ENCODE data around the gene SLC35A5. TPM values are rescaled to one million over a fixed set of nuclear protein-coding genes. Genes with fewer than 3 reads are reported as not detected.

Gene SLC35A5
- total and polyA plus RNA-seq, 2 of the 13 experiments (the other 11 are each of a cell fraction or from before 2014, with no cell fraction given) = 15.5 to 26.5 TPM

- in situ Hi-C loops (cut with HindIII; ENCODE audit: extremely low pct_ligation_motif_present, low pct_unique_long_range_greater_than_20kb) = no loop called here
- Histone ChIP-seq H3K36me3 (replicated peaks in 1 of 2; ENCODE audit: control insufficient read depth in 1 of 2, insufficient read depth in 2 of 2, low read length in 2 of 2) (no peaks in the 10 kb centered on the region), H3K79me2 (ENCODE audit: insufficient read depth, low read length) (no peaks in the 10 kb centered on the region), H3K27ac (ENCODE audit: extremely low read length, insufficient read depth, low read length) (no peak overlapping the region), H3K27me3 (ENCODE audit: control insufficient read depth in 1 of 2, insufficient read depth in 2 of 2, low read length in 2 of 2) (0 out of 5 replicates have a peak, but pooled peaks cover 0 to 3% of the 10 kb centered on the region in 2 experiments), H3K9me3 (ENCODE audit: low read length) (no peaks in the 10 kb centered on the region), H3K4me2 (ENCODE audit: low read depth, low read length) (no peak overlapping the region), H3K9ac (ENCODE audit: insufficient read depth, low read depth, low read length) (no peak overlapping the region), H3K4me3 (replicated peaks in 1 of 3; ENCODE audit: insufficient read depth in 1 of 3, low read depth in 2 of 3, low read length in 3 of 3) (no peak overlapping the region), H2AFZ (ENCODE audit: low read length) (no peak overlapping the region), H3K4me1 (ENCODE audit: insufficient read depth, low read length) (no peaks in the 10 kb centered on the region), H4K20me1 (ENCODE audit: insufficient read depth, low read length) (no peaks in the 10 kb centered on the region)
- no TSS peak for BruUV-seq (replicated peaks)
- CTCF ChIA-PET (ENCODE audit: low intra/inter-chr PET ratio, low total read pairs) = no interaction called here
- DNase-seq (ENCODE audit: low spot score) (no peak), FAIRE-seq (no peak), ATAC-seq (no peak)
- POLR2A ChIA-PET = no interaction called here
- 41% methylated on average over 2 of the region's 2 CpGs for WGBS (ENCODE audit: low lambda C conversion rate)
- TF ChIP-seq CTCF (CRISPR knock-in tag; IDR thresholded peaks at IDR 0.05) = no peak
- TF ChIP-seq NFE2L2 (IDR thresholded peaks at IDR 0.05; ENCODE audit: low read length) = peak; percentile 69; the same call in 1 of the 2 replicates
- intact Hi-C loops (cut with micrococcal nuclease; ENCODE audit: unreplicated experiment) = no loop called here
Observed at GRCh38 chr3:112619295-112619694, 57.5 kb downstream of the SLC35A5 start.

GRCh38 chr3:112623213-112623612 is 61.4 kb downstream of the SLC35A5 start:
- no TSS peak for BruUV-seq (replicated peaks)
- H3K9me3 ChIP-seq (ENCODE audit: low read length) = no peaks in the 10 kb centered on the region
- ChIA-PET POLR2A (no interaction called here), CTCF (ENCODE audit: low intra/inter-chr PET ratio, low total read pairs) (no interaction called here)
- intact Hi-C loops (cut with micrococcal nuclease; ENCODE audit: unreplicated experiment) (no loop called here), in situ Hi-C loops (cut with HindIII; ENCODE audit: extremely low pct_ligation_motif_present, low pct_unique_long_range_greater_than_20kb) (no loop called here)
- no peak for FAIRE-seq
- H4K20me1 ChIP-seq (ENCODE audit: insufficient read depth, low read length) = no peaks in the 10 kb centered on the region
- no peak for TF ChIP-seq DNMT3B (CRISPR knock-in tag; conservative IDR thresholded peaks at IDR 0.05)
- TF ChIP-seq ZFP90 (CRISPR knock-in tag; IDR thresholded peaks at IDR 0.05; ENCODE audit: borderline replicate concordance) = no peak
- TF ChIP-seq STAT6 (CRISPR knock-in tag; IDR thresholded peaks at IDR 0.05; ENCODE audit: borderline replicate concordance) = no peak
- TF ChIP-seq ZFP36 (IDR thresholded peaks at IDR 0.05; ENCODE audit: borderline replicate concordance, low read depth, low read length, partially characterized antibody) = no peak
- no peak for TF ChIP-seq DBP (CRISPR knock-in tag; IDR thresholded peaks at IDR 0.05; ENCODE audit: not compliant biosample characterization)
- H3K27ac ChIP-seq (ENCODE audit: extremely low read length, insufficient read depth, low read length) = no peak overlapping the region
- no peaks in the 10 kb centered on the region for H3K36me3 ChIP-seq (replicated peaks in 1 of 2; ENCODE audit: control insufficient read depth in 1 of 2, insufficient read depth in 2 of 2, low read length in 2 of 2)
- H3K79me2 ChIP-seq (ENCODE audit: insufficient read depth, low read length) = no peaks in the 10 kb centered on the region
- WGBS (ENCODE audit: low lambda C conversion rate) = 25% methylated on average over 5 of the region's 5 CpGs
- no peak for DNase-seq (ENCODE audit: low spot score)
- H3K4me1 ChIP-seq (ENCODE audit: insufficient read depth, low read length) = no peaks in the 10 kb centered on the region
- no peaks in the 10 kb centered on the region for H3K27me3 ChIP-seq (ENCODE audit: control insufficient read depth in 1 of 2, insufficient read depth in 2 of 2, low read length in 2 of 2)
- H3K4me3 ChIP-seq (replicated peaks in 1 of 3; ENCODE audit: insufficient read depth in 1 of 3, low read depth in 2 of 3, low read length in 3 of 3) = no peak overlapping the region
- H3K9ac ChIP-seq (ENCODE audit: insufficient read depth, low read depth, low read length) = no peak overlapping the region
- ATAC-seq = no peak
- H2AFZ ChIP-seq (ENCODE audit: low read length) = no peak overlapping the region
- H3K4me2 ChIP-seq (ENCODE audit: low read depth, low read length) = no peak overlapping the region

Data from HepG2 (cell line).